Measurements from ENCODE around the gene SURF1. TPM values are rescaled to one million over a fixed set of nuclear protein-coding genes. Genes with fewer than 3 reads are reported as not detected.
"Not testable (repeated sequence)": the region's sequence is repeated elsewhere in the genome, so short reads cannot be mapped to it uniquely, and the experiment has no call there.

Gene SURF1
- total RNA-seq, 1 experiment from 2014 or later: 28.1 TPM

DNA sequence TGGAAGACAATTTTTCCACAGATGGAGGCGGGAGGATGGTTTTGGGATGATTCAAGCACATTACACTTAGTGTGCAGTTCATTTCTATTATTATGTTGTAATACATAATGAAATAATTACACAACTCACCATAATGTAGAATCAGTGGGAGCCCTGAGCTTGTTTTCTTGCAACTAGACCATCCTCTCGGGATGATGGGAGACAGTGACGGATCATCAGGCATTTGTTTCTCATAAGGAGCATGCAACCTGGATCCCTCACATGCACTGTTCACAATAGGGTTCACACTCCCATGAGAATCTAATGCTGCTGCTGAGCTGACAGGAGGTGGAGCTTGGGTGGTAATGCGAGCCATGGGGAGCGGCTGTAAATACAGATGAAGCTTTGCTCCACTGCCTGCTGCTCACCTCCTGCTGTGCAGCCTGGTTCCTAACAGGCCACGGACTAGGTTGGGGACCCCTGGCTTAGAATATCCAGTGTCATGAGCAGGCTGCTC is 21.5 kb upstream of the SURF1 start:
- ATAC-seq: 0 out of 2 replicates have a peak, but pooled peaks have one; percentile 6
- POLR2A ChIA-PET (ENCODE audit: unreplicated experiment): no interaction called here
- no peak overlapping the region for H3K4me2 ChIP-seq (ENCODE audit: low read length)

GRCh38 chr9:133377280-133377679 is 21.0 kb upstream of the SURF1 start:
- CTCF ChIA-PET: not testable (repeated sequence)

More for the DNA sequence above, 21.5 kb upstream of the SURF1 start:
- H3K9me3 ChIP-seq (ENCODE audit: low read length): no peaks in the 10 kb centered on the region
- no peaks in the 10 kb centered on the region for H3K36me3 ChIP-seq (ENCODE audit: low read depth, low read length)
- H3F3A ChIP-seq (ENCODE audit: low read length, unreplicated experiment): no peaks in the 10 kb centered on the region
- peaks cover 29% of the 10 kb centered on the region for H3K79me2 ChIP-seq (ENCODE audit: low read length)
- intact Hi-C loops (cut with micrococcal nuclease): no loop called here
- TF ChIP-seq EZH2phosphoT487 (IDR thresholded peaks at IDR 0.05; ENCODE audit: borderline replicate concordance, low read length): no peak
- TF ChIP-seq CTCF (conservative IDR thresholded peaks at IDR 0.05; ENCODE audit: low read depth, low read length): no peak
- TF ChIP-seq EZH2 (IDR thresholded peaks at IDR 0.05; ENCODE audit: low read length, unreplicated experiment): no peak
- no peak overlapping the region for H3K9ac ChIP-seq (ENCODE audit: low read length)
- CTCF ChIA-PET: no interaction called here
- H3K9me2 ChIP-seq (replicated peaks; ENCODE audit: low read length): no peaks in the 10 kb centered on the region
- no TSS peak for BruUV-seq (replicated peaks)
- no peaks in the 10 kb centered on the region for H3K27me3 ChIP-seq (ENCODE audit: low read length)
- no peak overlapping the region for H3K4me3 ChIP-seq (ENCODE audit: low read length)
- no peak overlapping the region for H3K27ac ChIP-seq (ENCODE audit: low read length)
- H2AFZ ChIP-seq (ENCODE audit: low read length): no peak overlapping the region
- peaks cover 7% of the 10 kb centered on the region; the same call in 1 of the 2 replicates for H3K4me1 ChIP-seq (ENCODE audit: insufficient read depth, low read length)
- DNase-seq: peak; percentile 27
- H4K20me1 ChIP-seq (ENCODE audit: low read length): 0 out of 2 replicates have a peak, but pooled peaks cover 6% of the 10 kb centered on the region

GRCh38 chr9:133375724-133376654 is 19.7 kb upstream of the SURF1 start, which contains the start of the genes STKLD1 and SURF4:
Gene STKLD1 (plus strand): TSS chr9:133376366. CDS start chr9:133376474, 108 bp downstream.
Gene SURF4 (minus strand): TSS chr9:133376060. CDS start chr9:133375969, 91 bp downstream.
- Histone ChIP-seq H4K20me1 (ENCODE audit: low read length) (peaks cover 17% of the 10 kb centered on the region; the same call in 1 of the 2 replicates), H3K4me2 (ENCODE audit: low read length) (peak within 1 kb of the TSS; percentile 93), H3K4me3 (ENCODE audit: low read length) (peak within 1 kb of the TSS; percentile 78), H3K79me2 (ENCODE audit: low read length) (peaks cover 47% of the 10 kb centered on the region), H3K4me1 (ENCODE audit: insufficient read depth, low read length) (peaks cover 7% of the 10 kb centered on the region; the same call in 1 of the 2 replicates), H2AFZ (ENCODE audit: low read length) (peak within 1 kb of the TSS; percentile 85), H3F3A (ENCODE audit: low read length, unreplicated experiment) (no peaks in the 10 kb centered on the region), H3K27me3 (ENCODE audit: low read length) (no peaks in the 10 kb centered on the region), H3K9me2 (replicated peaks; ENCODE audit: low read length) (no peaks in the 10 kb centered on the region), H3K9ac (ENCODE audit: low read length) (peak within 1 kb of the TSS; percentile 90), H3K36me3 (ENCODE audit: low read depth, low read length) (no peaks in the 10 kb centered on the region), H3K27ac (ENCODE audit: low read length) (peak within 1 kb of the TSS; percentile 26; the same call in 1 of the 2 replicates), H3K9me3 (ENCODE audit: low read length) (no peaks in the 10 kb centered on the region)
- ChIA-PET CTCF (no interaction called here), POLR2A (ENCODE audit: unreplicated experiment) (interaction anchor here (0.5 kb wide), 1 partner anchor 20 kb away, joined by 5 read pairs; no protein-coding TSS in a partner anchor)
- ATAC-seq: peak; percentile 89
- DNase-seq: peak; percentile 92
- intact Hi-C loops (cut with micrococcal nuclease): no loop called here
- BruUV-seq (replicated peaks): no TSS peak
- no peak for TF ChIP-seq EZH2phosphoT487 (IDR thresholded peaks at IDR 0.05; ENCODE audit: borderline replicate concordance, low read length)
- TF ChIP-seq CTCF (conservative IDR thresholded peaks at IDR 0.05; ENCODE audit: low read depth, low read length): no peak
- TF ChIP-seq EZH2 (IDR thresholded peaks at IDR 0.05; ENCODE audit: low read length, unreplicated experiment): no peak

More at GRCh38 chr9:133377280-133377679, 21.0 kb upstream of the SURF1 start:
- H3K9ac ChIP-seq (ENCODE audit: low read length); H3K9me2 ChIP-seq (replicated peaks; ENCODE audit: low read length); intact Hi-C loops (cut with micrococcal nuclease); BruUV-seq (replicated peaks); POLR2A ChIA-PET (ENCODE audit: unreplicated experiment); H3K36me3 ChIP-seq (ENCODE audit: low read depth, low read length); H3K27me3 ChIP-seq (ENCODE audit: low read length); H3K4me1 ChIP-seq (ENCODE audit: insufficient read depth, low read length); H3K4me3 ChIP-seq (ENCODE audit: low read length); H3K9me3 ChIP-seq (ENCODE audit: low read length); H2AFZ ChIP-seq (ENCODE audit: low read length); DNase-seq; H3K27ac ChIP-seq (ENCODE audit: low read length); ATAC-seq; H4K20me1 ChIP-seq (ENCODE audit: low read length); H3F3A ChIP-seq (ENCODE audit: low read length, unreplicated experiment): not testable (repeated sequence)
- H3K79me2 ChIP-seq (ENCODE audit: low read length): peaks cover 34% of the 10 kb centered on the region
- H3K4me2 ChIP-seq (ENCODE audit: low read length): 0 out of 2 replicates have a peak overlapping the region, but pooled peaks have one; percentile 91
